GM23248 (cell line): ENCODE measurements around the gene TULP4.
"Not testable (repeated sequence)": the region's sequence is repeated elsewhere in the genome, so short reads cannot be mapped to it uniquely, and the experiment has no call there.

Experiments used
- EZH2 ChIP-seq: fragments of 200-600 bp; sonication (generic); IDR thresholded peaks from 2 replicates; pipeline ENCODE4 v1.6.1; 2018; ENCODE audit warnings: antibody characterized with exemption, mild to moderate bottlenecking; ENCODE audit not compliant: insufficient read depth, poor library complexity, severe bottlenecking
- EZH2phosphoT487 ChIP-seq: fragments of 200-600 bp; sonication (generic); IDR thresholded peaks from 2 replicates; pipeline ENCODE4 v1.6.1; 2018; ENCODE audit warnings: antibody characterized with exemption, moderate library complexity, mild to moderate bottlenecking, low read depth; ENCODE audit not compliant: insufficient read depth

DNA sequence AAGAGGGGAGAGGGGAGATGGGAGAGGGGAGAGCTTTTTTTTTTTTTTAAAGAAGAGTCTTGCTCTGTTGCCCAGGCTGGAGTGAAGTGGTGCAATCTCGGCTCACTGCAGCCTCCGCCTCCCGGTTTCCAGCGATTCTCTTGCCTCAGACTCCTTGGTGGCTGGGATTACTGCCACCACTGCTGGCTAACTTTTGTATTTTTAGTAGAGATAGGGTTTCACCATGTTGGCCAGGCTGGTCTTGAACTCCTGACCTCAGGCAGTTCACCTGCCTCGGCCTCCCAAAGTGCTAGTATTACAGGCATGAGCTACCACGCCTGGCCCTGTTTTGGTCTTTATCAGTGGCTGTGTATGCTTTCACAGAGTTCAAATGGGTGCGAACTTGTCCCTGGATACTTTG lies 38.5 kb downstream of the TULP4 start:
- not testable (repeated sequence) for TF ChIP-seq EZH2, EZH2phosphoT487
